Transverse colon (tissue), 4 donors: ENCODE results near the gene CHMP4A.
"Not testable (repeated sequence)": the region's sequence is repeated elsewhere in the genome, so short reads cannot be mapped to it uniquely, and the experiment has no call there.

Experiments used
- CTCF ChIP-seq, 5 experiments: fragments of 200-600 bp in 3 of 5; fragments of 450-650 bp in 2 of 5; sonication (generic) in 3 of 5; IDR thresholded peaks; 1 replicate in 2 of 5; 2 replicates in 3 of 5; pipeline ENCODE4 v1.5.1; 2016 to 2017; ENCODE audit warnings: antibody characterized with exemption in 5 of 5, inconsistent platforms in 3 of 5, mild to moderate bottlenecking in 2 of 5, moderate library complexity in 1 of 5
- POLR2AphosphoS5 ChIP-seq, 3 donors: sonication (generic); formaldehyde crosslinking; IDR thresholded peaks; one replicate each; pipeline ENCODE4 v1.6.1; 2016; ENCODE audit warnings: antibody characterized with exemption in 3 of 3

- not testable (repeated sequence) for TF ChIP-seq CTCF, POLR2AphosphoS5 (IDR thresholded peaks at IDR 0.05)
Measured at GRCh38 chr14:24216876-24217275, 3.6 kb upstream of the CHMP4A start.
